Left ventricle myocardium inferior (tissue), 1 donor: ENCODE measurements around the gene SHC1. TPM values are rescaled to one million over a fixed set of nuclear protein-coding genes. Genes with fewer than 3 reads are reported as not detected.

Source experiments
- DNase-seq: peaks from one replicate; pipeline ENCODE4 v3.0.0-alpha.2; 2020
- H3K27ac ChIP-seq: fragments of 200-600 bp; replicated peaks from 2 replicates; pipeline ENCODE4 v1.8.0; 2021
- H3K27me3 ChIP-seq: fragments of 200-600 bp; 2 replicates; pipeline ENCODE4 v1.8.0; 2021; ENCODE audit warnings: low read depth
- H3K36me3 ChIP-seq: fragments of 200-600 bp; 2 replicates; pipeline ENCODE4 v1.8.0; 2021
- H3K4me1 ChIP-seq: fragments of 200-600 bp; 2 replicates; pipeline ENCODE4 v1.8.0; 2021
- H3K4me3 ChIP-seq: fragments of 200-600 bp; 2 replicates; pipeline ENCODE4 v1.8.0; 2021; ENCODE audit warnings: mild to moderate bottlenecking, moderate library complexity
- H3K9me3 ChIP-seq: fragments of 200-600 bp; replicated peaks from 2 replicates; pipeline ENCODE4 v1.8.0; 2021
- intact Hi-C: fragments of 100-400 bp; cut with micrococcal nuclease; formaldehyde crosslinking; loops from one replicate; pipeline ENCODE4 v1.11.0; 2022
- total RNA-seq: library from RNA; stranded (reverse); fragmentation: NEBNext Ultra II Directional; extraction: Animal tissue kit (Norgen Biotek cat#: 25700); gene quantifications from one replicate; pipeline ENCODE4 v1.2.1, GENCODE V29; 2021
- TF ChIP-seq, protein P1 (sequence below): fragments of 200-600 bp; IDR thresholded peaks from 2 replicates; pipeline ENCODE4 v1.8.0; 2021; ENCODE audit warnings: antibody characterized with exemption, mild to moderate bottlenecking, borderline replicate concordance
- donor health status: DM: no; HTN: yes; CAD: no; lungs with severe emphysema.

Gene SHC1
- total RNA-seq, 1 donor from 2014 or later: 43.0 TPM

- DNase-seq: no peak
- H3K4me1 ChIP-seq: peaks cover 56% of the 10 kb centered on the region
- H3K27ac ChIP-seq: peak overlapping the region; percentile 95
- no peaks in the 10 kb centered on the region for H3K9me3 ChIP-seq
- TF ChIP-seq, protein P1, sequence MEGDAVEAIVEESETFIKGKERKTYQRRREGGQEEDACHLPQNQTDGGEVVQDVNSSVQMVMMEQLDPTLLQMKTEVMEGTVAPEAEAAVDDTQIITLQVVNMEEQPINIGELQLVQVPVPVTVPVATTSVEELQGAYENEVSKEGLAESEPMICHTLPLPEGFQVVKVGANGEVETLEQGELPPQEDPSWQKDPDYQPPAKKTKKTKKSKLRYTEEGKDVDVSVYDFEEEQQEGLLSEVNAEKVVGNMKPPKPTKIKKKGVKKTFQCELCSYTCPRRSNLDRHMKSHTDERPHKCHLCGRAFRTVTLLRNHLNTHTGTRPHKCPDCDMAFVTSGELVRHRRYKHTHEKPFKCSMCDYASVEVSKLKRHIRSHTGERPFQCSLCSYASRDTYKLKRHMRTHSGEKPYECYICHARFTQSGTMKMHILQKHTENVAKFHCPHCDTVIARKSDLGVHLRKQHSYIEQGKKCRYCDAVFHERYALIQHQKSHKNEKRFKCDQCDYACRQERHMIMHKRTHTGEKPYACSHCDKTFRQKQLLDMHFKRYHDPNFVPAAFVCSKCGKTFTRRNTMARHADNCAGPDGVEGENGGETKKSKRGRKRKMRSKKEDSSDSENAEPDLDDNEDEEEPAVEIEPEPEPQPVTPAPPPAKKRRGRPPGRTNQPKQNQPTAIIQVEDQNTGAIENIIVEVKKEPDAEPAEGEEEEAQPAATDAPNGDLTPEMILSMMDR: no peak
- H3K27me3 ChIP-seq: no peaks in the 10 kb centered on the region
- intact Hi-C loops: no loop called here
- H3K4me3 ChIP-seq: peak overlapping the region; percentile 95
- no peaks in the 10 kb centered on the region for H3K36me3 ChIP-seq
Observed at GRCh38 chr1:154999571-155000410, 29.2 kb upstream of the SHC1 start.

GRCh38 chr1:154998818-154999570, 28.4 kb upstream of the SHC1 start:
- peak; percentile 72 for DNase-seq
- TF ChIP-seq, protein P1: peak; percentile 84
- Histone ChIP-seq H3K36me3 (no peaks in the 10 kb centered on the region), H3K27me3 (no peaks in the 10 kb centered on the region), H3K27ac (peak overlapping the region; percentile 95), H3K9me3 (no peaks in the 10 kb centered on the region), H3K4me1 (peaks cover 48% of the 10 kb centered on the region), H3K4me3 (peak overlapping the region; percentile 95)
- intact Hi-C loops: no loop called here

GRCh38 chr1:154998201-154998780, 27.7 kb upstream of the SHC1 start:
- Histone ChIP-seq H3K4me3 (no peak overlapping the region), H3K4me1 (peaks cover 41% of the 10 kb centered on the region), H3K27me3 (no peaks in the 10 kb centered on the region), H3K36me3 (no peaks in the 10 kb centered on the region), H3K27ac (no peak overlapping the region), H3K9me3 (no peaks in the 10 kb centered on the region)
- TF ChIP-seq, protein P1: no peak
- no peak for DNase-seq
- intact Hi-C loops: no loop called here

GRCh38 chr1:154996966-154997701, 26.6 kb upstream of the SHC1 start:
- no peak for DNase-seq

More at GRCh38 chr1:154996966-154997701, 26.6 kb upstream of the SHC1 start:
- intact Hi-C loops: no loop called here
- Histone ChIP-seq H3K27ac (no peak overlapping the region), H3K4me1 (peaks cover 34% of the 10 kb centered on the region), H3K36me3 (peaks cover 5% of the 10 kb centered on the region), H3K27me3 (no peaks in the 10 kb centered on the region), H3K9me3 (no peaks in the 10 kb centered on the region), H3K4me3 (no peak overlapping the region)
- TF ChIP-seq, protein P1: no peak
